Activated naive CD8-positive, alpha-beta T cell treated with anti-CD3 and anti-CD28 coated beads, Interleukin-2, amount 10 ng/mL, durations not matched to agents 7 days and 5 days (primary cell): Measurements from ENCODE around the gene NR6A1. TPM values are rescaled to one million over a fixed set of nuclear protein-coding genes. Genes with fewer than 3 reads are reported as not detected.

ENCODE experiments used
- ATAC-seq: fragments of 150-1000 bp; cut with Tn5 transposase; one replicate; pipeline ENCODE4 v1.10.0; 2021; ENCODE audit warnings: low read depth, moderate library complexity
- POLR2A ChIA-PET: fragments of 350-600 bp; sonication (Branson Sonifier 250); formaldehyde crosslinking; loops from one replicate; lab custom pipeline; 2021; ENCODE audit warnings: antibody characterized with exemption; lab: Charles Lee
- DNase-seq: peaks from one replicate; pipeline ENCODE4 v3.0.0; 2021
- H3K27ac Mint-ChIP-seq: one replicate; pipeline ENCODE4 v1.8.0; 2022; ENCODE audit warnings: mild to moderate bottlenecking, mixed read lengths
- H3K27me3 Mint-ChIP-seq: one replicate; pipeline ENCODE4 v1.8.0; 2022; ENCODE audit warnings: mild to moderate bottlenecking, moderate library complexity, mixed read lengths
- H3K36me3 Mint-ChIP-seq: one replicate; pipeline ENCODE4 v1.8.0; 2021; ENCODE audit warnings: mild to moderate bottlenecking, mixed read lengths
- H3K4me1 Mint-ChIP-seq: one replicate; pipeline ENCODE4 v1.8.0; 2021; ENCODE audit warnings: mixed read lengths
- H3K4me3 Mint-ChIP-seq: one replicate; pipeline ENCODE4 v1.8.0; 2022; ENCODE audit warnings: mild to moderate bottlenecking, moderate library complexity, mixed read lengths
- H3K9me3 Mint-ChIP-seq: one replicate; pipeline ENCODE4 v1.8.0; 2021; ENCODE audit warnings: mixed read lengths
- total RNA-seq, 2 experiments: library from RNA; stranded (reverse); gene quantifications; one replicate each; pipeline ENCODE4 v1.2.3, GENCODE V29; 2021

Gene NR6A1
- total RNA-seq, 2 experiments from 2014 or later: 0.06 to 0.11 TPM

DNA sequence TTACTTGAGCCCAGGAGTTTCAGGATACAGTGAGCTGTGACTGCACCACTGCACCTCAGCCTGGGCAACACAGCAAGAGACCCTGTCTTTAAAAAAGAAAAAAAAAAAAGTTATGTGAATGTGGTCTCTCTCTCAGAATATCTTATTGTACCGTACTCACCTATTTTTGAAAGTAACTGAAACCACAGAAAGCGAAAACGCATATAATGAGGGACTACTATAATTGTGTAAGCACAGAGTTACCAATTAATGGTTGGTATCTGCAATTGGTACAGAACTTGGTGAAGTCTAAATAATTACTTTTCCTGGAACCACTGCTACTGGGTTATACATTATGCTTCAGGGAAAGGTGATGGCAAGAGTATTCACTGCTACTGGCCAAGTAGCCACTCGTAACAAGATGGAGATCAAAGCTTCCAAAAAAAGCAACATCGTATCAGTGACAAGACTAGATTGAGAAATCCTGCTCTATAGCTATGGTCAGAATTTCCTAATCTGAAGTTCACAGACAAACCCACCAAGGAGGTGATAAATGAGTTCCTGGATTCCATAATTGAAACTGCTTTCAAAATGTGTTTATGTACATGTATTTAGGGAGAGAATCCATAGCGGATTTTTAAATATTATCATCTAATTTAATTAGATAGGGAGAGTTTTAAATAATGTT lies 82.7 kb downstream of the NR6A1 start:
- Mint-ChIP-seq H3K27me3 (peaks cover 7% of the 10 kb centered on the region), H3K27ac (no peak overlapping the region), H3K4me3 (no peak overlapping the region), H3K4me1 (no peaks in the 10 kb centered on the region), H3K36me3 (no peaks in the 10 kb centered on the region), H3K9me3 (no peaks in the 10 kb centered on the region)
- POLR2A ChIA-PET: no interaction called here
- DNase-seq (no peak), ATAC-seq (no peak)

DNA sequence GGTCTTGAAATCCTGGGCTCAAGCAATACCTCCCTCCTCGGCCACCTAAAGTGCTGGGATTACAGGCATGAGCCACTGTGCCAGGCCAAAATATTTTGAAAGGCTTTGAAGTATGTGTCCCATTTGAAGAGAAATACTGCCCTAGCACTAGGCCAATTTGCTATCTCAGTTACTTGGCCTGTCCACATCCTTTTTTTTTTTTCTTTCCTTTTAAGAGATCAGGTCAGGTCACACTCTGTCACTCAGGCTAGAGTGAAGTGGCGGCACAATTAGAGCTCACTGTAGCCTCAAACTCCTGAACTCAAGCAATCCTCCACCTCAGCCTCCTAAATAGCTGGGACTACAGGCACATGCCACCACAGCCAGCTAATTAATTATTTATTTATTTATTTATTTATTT lies 84.2 kb downstream of the NR6A1 start:
- Mint-ChIP-seq H3K9me3 (no peaks in the 10 kb centered on the region), H3K36me3 (no peaks in the 10 kb centered on the region), H3K4me3 (no peak overlapping the region), H3K27me3 (peaks cover 9% of the 10 kb centered on the region), H3K4me1 (no peaks in the 10 kb centered on the region), H3K27ac (no peak overlapping the region)
- DNase-seq (no peak), ATAC-seq (no peak)
- POLR2A ChIA-PET: no interaction called here

GRCh38 chr9:124685217-124685616 lies 85.9 kb downstream of the NR6A1 start:
- ATAC-seq (no peak), DNase-seq (no peak)
- no peaks in the 10 kb centered on the region for H3K36me3 Mint-ChIP-seq
- no peaks in the 10 kb centered on the region for H3K9me3 Mint-ChIP-seq
- H3K4me1 Mint-ChIP-seq: no peaks in the 10 kb centered on the region
- H3K27ac Mint-ChIP-seq: no peak overlapping the region
- peaks cover 8% of the 10 kb centered on the region for H3K27me3 Mint-ChIP-seq
- H3K4me3 Mint-ChIP-seq: no peak overlapping the region
- POLR2A ChIA-PET: no interaction called here

GRCh38 chr9:124684169-124684568 lies 86.9 kb downstream of the NR6A1 start:
- Mint-ChIP-seq H3K27me3 (peaks cover 9% of the 10 kb centered on the region), H3K9me3 (no peaks in the 10 kb centered on the region), H3K27ac (no peak overlapping the region), H3K4me3 (no peak overlapping the region), H3K4me1 (no peaks in the 10 kb centered on the region), H3K36me3 (no peaks in the 10 kb centered on the region)
- POLR2A ChIA-PET: interaction anchor here (0.6 kb wide), 1 partner anchor 46 kb away, joined by 5 read pairs; no protein-coding TSS in a partner anchor
- no peak for DNase-seq
- no peak for ATAC-seq

DNA sequence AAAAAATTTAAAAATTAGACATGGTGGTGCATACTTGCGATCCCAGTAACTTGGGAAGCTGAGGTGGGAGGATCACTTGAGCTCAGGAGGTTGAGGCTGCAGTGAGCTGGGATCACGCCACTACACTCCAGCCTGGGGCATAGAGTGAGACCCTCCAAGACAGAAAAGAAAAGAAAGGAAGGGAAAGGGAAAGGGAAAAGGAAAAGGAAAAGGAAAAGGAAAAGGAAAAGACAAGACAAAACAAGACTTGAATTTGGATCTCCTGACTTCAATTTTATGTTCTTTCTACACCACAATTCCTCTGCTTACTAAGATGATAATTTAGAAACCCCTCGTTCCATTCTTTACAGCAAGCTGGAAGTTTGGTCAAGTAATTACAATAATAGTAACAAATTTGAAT lies 88.1 kb downstream of the NR6A1 start:
- ATAC-seq: no peak
- POLR2A ChIA-PET: no interaction called here
- Mint-ChIP-seq H3K27me3 (peaks cover 13% of the 10 kb centered on the region), H3K4me1 (no peaks in the 10 kb centered on the region), H3K36me3 (no peaks in the 10 kb centered on the region), H3K4me3 (no peak overlapping the region), H3K9me3 (no peaks in the 10 kb centered on the region), H3K27ac (no peak overlapping the region)
- DNase-seq: no peak

DNA sequence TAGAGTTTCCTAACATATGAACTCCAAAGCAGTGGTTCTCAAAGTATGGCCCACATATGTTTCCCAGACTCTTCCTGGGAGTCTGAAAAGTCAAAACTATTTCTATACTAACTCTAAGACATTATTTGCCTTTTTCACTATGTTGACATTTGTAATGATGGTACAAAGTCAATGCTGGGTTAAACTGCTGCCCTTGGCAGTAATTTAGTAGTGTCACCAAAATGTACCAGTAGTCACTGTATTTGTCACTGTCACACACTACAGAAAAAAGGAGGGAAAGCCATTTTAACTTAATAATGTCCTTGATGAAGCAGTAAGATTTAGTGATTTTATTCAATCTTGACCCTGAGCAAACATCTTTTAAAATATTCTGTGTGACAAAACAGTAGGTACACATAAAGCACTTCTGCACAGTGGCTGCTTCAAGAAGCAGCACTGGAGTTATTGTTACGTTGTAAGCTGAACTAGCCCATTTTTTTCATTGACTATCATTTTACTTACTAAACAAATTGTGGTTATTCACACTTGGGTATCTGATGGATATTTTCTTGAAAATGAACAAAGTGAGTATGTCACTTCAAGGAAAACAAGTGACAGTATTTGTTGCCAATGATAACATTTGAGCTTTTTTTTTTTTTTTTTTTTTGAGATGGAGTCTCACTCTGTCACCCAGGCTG lies 90.3 kb downstream of the NR6A1 start:
- Mint-ChIP-seq H3K4me1 (no peaks in the 10 kb centered on the region), H3K4me3 (no peak overlapping the region), H3K27me3 (peaks cover 20% of the 10 kb centered on the region), H3K36me3 (no peaks in the 10 kb centered on the region), H3K27ac (no peak overlapping the region), H3K9me3 (no peaks in the 10 kb centered on the region)
- POLR2A ChIA-PET: interaction anchor here (0.6 kb wide), 1 partner anchor 27 kb away, joined by 3 read pairs; no protein-coding TSS in a partner anchor
- DNase-seq (no peak), ATAC-seq (no peak)

GRCh38 chr9:124680049-124680448 lies 91.1 kb downstream of the NR6A1 start:
- POLR2A ChIA-PET: no interaction called here
- Mint-ChIP-seq H3K36me3 (no peaks in the 10 kb centered on the region), H3K27ac (no peak overlapping the region), H3K4me3 (no peak overlapping the region), H3K9me3 (no peaks in the 10 kb centered on the region), H3K4me1 (no peaks in the 10 kb centered on the region), H3K27me3 (peaks cover 17% of the 10 kb centered on the region)
- ATAC-seq (no peak), DNase-seq (no peak)

DNA sequence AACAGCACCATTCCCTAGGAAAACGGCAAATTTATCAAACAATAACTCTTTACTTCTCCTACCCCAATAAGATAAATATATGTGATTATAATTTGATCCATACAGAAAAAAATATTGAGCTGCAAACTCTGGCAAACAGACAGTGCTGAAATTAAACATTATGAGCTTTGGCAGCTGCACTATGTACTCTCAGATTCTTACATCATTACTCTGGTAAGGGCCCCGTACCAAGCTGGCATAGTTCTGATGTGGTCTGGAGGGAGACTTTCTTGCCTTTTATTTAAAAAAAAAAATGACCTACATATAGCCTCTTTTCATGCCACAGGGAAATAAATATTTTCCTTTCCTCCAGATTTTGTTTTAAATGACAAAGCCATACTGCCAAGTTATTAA lies 95.0 kb downstream of the NR6A1 start:
- peaks cover 15% of the 10 kb centered on the region for H3K4me1 Mint-ChIP-seq
- H3K36me3 Mint-ChIP-seq: peaks cover 3% of the 10 kb centered on the region
- H3K9me3 Mint-ChIP-seq: peaks cover 3% of the 10 kb centered on the region
- DNase-seq (no peak), ATAC-seq (no peak)
- peaks cover 13% of the 10 kb centered on the region for H3K27me3 Mint-ChIP-seq
- H3K27ac Mint-ChIP-seq: no peak overlapping the region
- H3K4me3 Mint-ChIP-seq: no peak overlapping the region
- POLR2A ChIA-PET: no interaction called here

DNA sequence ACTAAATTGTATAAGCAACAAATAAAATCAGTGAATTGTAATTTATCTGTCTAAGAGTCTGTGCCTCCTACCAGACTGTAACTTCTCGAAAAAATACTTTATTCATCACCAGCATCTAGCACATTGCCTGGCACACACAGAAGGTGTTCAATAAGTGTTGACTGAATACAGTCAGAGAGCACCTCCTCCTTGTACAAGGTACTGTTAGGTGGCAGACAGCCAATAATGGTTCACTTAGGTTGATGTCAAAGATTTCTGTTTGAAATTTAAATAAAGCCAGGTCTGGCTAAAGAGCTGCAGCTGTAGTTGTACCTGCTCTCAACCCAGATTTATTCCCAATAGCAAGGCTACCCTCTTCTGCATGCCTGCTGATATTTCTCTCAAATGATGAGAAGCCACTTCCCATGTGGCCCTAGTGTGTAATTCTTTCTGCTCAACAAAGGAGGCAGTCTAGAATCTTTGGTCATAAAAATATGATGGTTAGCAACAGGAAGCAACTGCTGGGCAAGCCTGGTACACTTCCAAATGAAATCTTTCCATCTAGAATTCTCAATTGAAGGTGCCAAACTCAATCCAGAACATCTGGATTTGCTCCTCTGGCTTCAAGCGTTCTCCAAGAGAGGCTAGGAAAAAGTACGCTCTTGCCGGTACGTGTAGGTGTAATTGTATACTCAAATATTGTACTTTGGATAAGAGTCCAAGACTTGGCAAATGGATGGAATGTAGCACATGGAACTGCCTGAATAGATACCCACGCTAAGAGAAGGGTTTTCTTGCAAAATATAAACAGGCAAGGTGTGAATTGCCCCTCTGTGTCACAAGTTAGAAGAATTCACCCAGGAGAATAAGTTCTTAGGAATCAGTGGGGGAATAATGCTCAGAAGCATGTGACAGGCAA lies 95.6 kb downstream of the NR6A1 start:
- Mint-ChIP-seq H3K4me1 (peaks cover 15% of the 10 kb centered on the region), H3K36me3 (peaks cover 3% of the 10 kb centered on the region), H3K27ac (no peak overlapping the region), H3K9me3 (peaks cover 3% of the 10 kb centered on the region), H3K27me3 (peaks cover 13% of the 10 kb centered on the region), H3K4me3 (no peak overlapping the region)
- DNase-seq: no peak
- ATAC-seq: no peak
- POLR2A ChIA-PET: no interaction called here

- Mint-ChIP-seq H3K4me1 (peaks cover 15% of the 10 kb centered on the region), H3K9me3 (peaks cover 3% of the 10 kb centered on the region), H3K36me3 (peaks cover 3% of the 10 kb centered on the region), H3K27me3 (peaks cover 11% of the 10 kb centered on the region), H3K4me3 (no peak overlapping the region), H3K27ac (no peak overlapping the region)
- DNase-seq: no peak
- POLR2A ChIA-PET: no interaction called here
- no peak for ATAC-seq
Observed at GRCh38 chr9:124674651-124675050, 96.5 kb downstream of the NR6A1 start.

DNA sequence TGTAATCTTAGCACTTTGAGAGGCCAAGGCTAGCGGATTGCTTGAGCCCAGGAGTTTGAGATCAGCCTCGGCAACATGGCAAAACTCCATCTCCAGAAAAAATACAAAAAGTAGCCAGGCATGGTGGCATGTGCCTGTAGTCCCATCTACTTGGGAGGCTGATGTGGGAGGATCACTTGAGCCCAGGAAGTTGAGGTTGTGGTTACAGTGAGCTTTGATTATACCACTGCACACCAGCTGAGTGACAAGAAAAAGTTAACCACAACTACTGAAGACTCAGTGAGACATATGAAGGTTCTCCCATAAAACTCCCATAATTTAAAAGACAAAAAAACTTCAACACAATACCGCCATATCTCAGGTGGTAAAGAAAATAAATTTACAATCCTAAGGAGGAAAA lies 98.0 kb downstream of the NR6A1 start:
- Mint-ChIP-seq H3K36me3 (peaks cover 4% of the 10 kb centered on the region), H3K9me3 (peaks cover 3% of the 10 kb centered on the region), H3K4me1 (peaks cover 15% of the 10 kb centered on the region), H3K27ac (no peak overlapping the region), H3K4me3 (no peak overlapping the region), H3K27me3 (peaks cover 10% of the 10 kb centered on the region)
- DNase-seq (no peak), ATAC-seq (peak; percentile 39)
- POLR2A ChIA-PET: no interaction called here

DNA sequence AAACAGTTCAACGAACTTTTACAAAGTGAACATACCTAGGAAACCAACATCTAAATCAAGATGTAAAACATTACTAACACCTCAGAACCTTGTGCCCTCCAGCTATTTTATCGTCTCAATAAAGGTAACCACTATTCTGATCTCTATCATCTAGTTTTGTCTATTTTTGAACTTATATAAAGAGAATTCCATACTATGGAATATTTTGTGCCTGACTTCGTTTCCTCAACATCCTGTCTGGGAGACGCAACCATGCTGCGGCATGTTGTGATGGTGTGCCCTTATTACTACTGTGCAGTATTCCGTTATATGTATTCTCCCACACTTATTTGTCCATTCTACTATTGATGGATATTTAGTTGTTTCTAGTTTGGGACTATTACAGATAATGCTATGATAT lies 99.2 kb downstream of the NR6A1 start:
- Mint-ChIP-seq H3K36me3 (peaks cover 4% of the 10 kb centered on the region), H3K4me1 (peaks cover 15% of the 10 kb centered on the region), H3K4me3 (no peak overlapping the region), H3K27ac (no peak overlapping the region), H3K27me3 (peaks cover 6% of the 10 kb centered on the region), H3K9me3 (peaks cover 3% of the 10 kb centered on the region)
- POLR2A ChIA-PET: interaction anchor here (0.6 kb wide), 1 partner anchor 113 kb away, joined by 4 read pairs; no protein-coding TSS in a partner anchor
- no peak for DNase-seq
- ATAC-seq: no peak

DNA sequence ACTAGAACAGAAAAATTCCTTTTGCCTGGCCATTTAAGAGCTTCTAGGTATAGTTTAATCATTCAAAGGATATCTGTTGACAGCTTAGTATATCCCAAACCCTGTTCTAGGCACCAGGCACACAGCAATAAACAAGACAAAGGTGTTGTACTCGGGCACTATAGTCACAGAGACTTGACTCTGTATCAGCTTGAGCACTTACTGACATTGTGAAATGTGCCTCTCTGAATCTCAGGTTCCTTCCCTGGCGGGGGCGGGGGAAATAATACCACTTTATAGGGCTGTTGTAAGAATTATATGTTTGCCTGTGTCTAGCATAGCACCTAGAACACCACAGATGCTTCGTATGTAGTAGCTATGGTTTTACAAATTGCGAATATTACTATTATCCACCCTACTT lies 104.5 kb downstream of the NR6A1 start:
- Mint-ChIP-seq H3K27ac (no peak overlapping the region), H3K4me3 (no peak overlapping the region), H3K27me3 (peaks cover 5% of the 10 kb centered on the region), H3K4me1 (no peaks in the 10 kb centered on the region), H3K36me3 (peaks cover 1% of the 10 kb centered on the region), H3K9me3 (no peaks in the 10 kb centered on the region)
- POLR2A ChIA-PET: no interaction called here
- no peak for ATAC-seq
- no peak for DNase-seq
